ENCODE data around the gene VTI1B.
"Not testable (repeated sequence)": the region's sequence is repeated elsewhere in the genome, so short reads cannot be mapped to it uniquely, and the experiment has no call there.

Gene VTI1B, protein sequence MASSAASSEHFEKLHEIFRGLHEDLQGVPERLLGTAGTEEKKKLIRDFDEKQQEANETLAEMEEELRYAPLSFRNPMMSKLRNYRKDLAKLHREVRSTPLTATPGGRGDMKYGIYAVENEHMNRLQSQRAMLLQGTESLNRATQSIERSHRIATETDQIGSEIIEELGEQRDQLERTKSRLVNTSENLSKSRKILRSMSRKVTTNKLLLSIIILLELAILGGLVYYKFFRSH

DNA sequence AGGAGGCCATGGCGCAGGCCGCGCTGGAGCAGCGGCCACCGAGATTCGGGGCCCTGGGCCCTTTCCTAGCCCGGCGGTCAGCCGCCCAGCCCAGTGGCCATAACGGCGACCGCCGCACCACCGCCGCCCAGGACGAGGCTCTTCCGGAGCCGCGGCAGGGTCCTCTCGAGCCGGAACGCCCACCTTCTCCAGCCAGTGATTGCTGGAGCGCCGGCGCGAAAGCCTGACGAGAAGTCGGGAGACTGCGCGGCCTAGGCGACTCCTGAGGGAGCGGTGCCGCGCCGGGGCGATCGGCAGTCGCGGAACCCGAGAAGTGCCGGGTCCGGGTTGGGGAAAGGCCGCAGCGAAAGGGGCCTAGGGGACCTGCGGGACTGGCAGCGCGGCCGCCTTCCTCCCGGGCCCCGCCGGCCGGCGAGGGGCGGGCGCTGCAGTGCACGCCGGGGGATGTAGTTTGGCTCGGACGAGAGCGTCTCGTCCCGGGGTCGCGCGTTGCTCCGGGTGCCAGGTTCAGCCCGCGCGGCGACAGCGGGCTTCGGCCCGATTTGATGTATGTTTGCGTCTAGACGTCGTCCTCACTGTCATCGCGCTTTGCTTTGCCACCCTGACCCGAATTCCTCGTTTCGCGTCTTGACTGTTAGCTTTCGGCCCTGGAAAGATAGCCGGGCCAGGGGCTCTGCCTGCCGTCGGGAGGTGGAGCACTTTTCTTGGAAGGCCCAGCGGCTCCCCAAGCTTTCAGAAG is at the start of gene VTI1B:
Gene VTI1B, minus strand, starts transcription at position 153 of the 739 bp plus-strand sequence. Its CDS starts 143 bp downstream, at position 10.
- DNase-seq (ENCODE audit: low spot score) = peak; percentile 84

- no peak for DNase-seq (ENCODE audit: low spot score)
Measured at GRCh38 chr14:67722293-67722692, 47.9 kb upstream of the VTI1B start.

- no peak for DNase-seq (ENCODE audit: low spot score)
Measured at GRCh38 chr14:67721875-67722274, 47.4 kb upstream of the VTI1B start.

GRCh38 chr14:67719866-67720265 is 45.4 kb upstream of the VTI1B start:
- DNase-seq (ENCODE audit: low spot score) = no peak

GRCh38 chr14:67719385-67719784 is 45.0 kb upstream of the VTI1B start:
- DNase-seq (ENCODE audit: low spot score) = not testable (repeated sequence)

DNA sequence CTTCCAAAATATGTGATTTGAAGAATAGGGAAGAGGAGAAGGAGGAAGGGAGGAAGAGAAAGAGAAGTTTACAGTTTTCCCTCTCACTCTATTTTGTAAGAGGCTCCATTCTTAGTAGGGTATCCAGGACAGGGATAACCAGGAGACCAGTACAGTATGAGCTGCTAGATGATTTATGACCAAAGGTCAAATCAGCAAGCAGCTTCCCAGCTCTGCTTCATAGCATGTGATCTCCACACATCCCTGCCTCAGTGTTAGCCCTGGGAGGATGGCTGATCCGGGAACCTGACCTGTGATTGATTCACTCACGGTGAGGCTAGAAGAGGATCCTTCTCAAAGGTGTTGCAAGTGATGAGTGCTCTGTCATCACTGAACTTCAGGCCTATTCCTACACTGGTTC is 43.8 kb upstream of the VTI1B start:
- no peak for DNase-seq (ENCODE audit: low spot score)

DNA sequence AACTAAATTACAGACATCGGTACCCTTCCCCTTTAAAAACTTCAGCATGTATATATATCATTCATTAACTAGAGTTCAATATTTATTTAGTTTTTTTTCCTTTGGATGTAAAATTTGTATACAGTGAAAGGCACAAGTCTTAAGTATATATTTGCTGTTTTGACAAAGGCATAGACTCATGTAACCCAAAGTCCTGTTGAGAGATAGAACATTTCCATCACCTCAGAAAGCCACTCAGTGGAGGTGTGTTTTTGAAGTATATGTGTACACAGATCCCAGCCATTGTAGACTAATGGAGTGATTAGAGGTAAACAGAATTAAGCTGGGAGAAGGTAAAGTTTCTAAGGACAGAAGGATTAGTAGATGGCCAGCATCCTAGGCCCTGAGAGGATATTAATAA is 42.6 kb upstream of the VTI1B start:
- no peak for DNase-seq (ENCODE audit: low spot score)

GRCh38 chr14:67710209-67710608 is 35.8 kb upstream of the VTI1B start:
- DNase-seq (ENCODE audit: low spot score) = no peak

DNA sequence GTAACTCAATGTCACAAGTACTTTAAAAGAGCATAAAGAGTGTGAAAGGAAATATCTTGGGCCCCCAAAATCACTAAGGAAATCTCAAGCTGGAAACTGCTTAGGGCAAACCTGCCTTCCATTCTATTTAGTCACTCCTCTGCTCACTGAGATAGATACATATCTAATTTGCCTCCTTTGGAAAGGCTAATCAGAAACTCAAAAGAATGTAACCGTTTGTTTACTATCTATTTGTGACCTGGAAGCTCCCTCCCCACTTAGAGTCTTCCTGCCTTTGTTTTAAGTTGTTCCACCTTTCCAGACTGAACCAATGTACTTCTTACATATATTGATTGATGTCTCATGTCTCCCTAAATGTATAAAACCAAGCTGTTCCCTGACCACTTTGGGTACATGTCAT is 35.4 kb upstream of the VTI1B start:
- not testable (repeated sequence) for DNase-seq (ENCODE audit: low spot score)

- peak; percentile 14 for DNase-seq (ENCODE audit: low spot score)
Measured at GRCh38 chr14:67709346-67709745, 34.9 kb upstream of the VTI1B start.

DNA sequence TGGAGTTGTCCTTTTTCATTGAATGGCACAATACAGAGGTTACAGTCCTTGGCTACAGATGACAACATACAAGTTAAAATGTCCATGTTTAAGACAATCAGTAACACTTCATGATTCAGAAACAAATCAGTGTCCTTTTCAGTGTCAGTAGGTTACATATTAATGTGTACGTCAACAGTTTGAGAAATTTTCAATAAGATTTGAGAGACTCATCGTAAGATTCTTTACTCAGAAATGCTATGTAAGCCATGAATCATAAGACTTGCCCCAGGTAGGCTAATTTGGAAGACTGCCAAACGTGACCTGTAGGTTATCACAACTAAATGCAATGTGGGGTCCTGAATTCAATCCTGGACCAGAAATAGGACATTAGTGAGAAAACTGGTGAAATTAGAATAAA is 30.8 kb upstream of the VTI1B start:
- no peak for DNase-seq (ENCODE audit: low spot score)

DNA sequence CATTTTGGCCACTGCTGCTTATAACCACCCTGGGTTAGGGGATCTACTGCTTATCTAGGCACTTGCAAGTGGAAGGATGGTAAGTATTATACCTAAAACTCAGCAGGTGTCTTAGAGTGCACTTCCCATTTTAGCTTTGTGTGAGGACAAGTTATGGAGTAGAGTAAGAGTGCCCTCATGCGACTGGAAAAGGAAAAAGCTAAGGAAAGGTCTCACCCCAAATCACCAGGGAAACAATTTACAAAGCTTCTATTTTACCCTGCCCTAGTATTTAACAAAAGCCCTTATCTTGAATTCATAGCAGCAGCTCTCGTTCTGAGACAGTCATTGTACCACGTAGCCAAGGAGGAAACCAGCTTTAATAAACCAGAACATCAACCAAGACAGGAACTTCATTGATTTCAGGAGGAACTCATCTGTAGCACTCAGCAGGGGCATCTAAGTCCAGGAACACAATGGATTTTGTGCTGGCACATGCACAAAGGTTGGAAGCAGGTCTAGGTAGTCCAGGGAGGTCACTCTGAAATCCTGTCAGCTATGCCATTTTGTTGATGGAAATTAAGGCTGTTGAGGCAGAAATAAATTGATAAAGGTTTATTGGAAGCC is 30.2 kb upstream of the VTI1B start:
- DNase-seq (ENCODE audit: low spot score) = peak; percentile 76

GRCh38 chr14:67703997-67704396 is 29.6 kb upstream of the VTI1B start:
- no peak for DNase-seq (ENCODE audit: low spot score)

DNA sequence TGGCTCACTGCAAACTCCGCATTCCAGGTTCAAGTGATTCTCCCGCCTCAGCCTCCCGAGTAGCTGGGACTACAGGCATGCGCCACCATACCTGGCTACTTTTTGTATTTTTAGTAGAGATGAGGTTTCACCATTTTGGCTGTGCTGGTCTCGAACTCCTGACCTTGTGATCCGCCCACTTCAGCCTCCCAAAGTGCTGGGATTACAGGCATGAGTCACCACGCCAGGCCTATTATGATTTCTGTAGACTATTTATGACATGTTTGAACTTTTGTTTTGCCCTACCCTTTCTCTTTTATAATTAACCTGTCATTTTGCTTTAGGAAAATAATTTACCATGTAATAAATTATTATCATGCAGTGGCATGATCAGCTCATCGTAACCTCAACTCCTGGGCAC is 27.1 kb upstream of the VTI1B start, which contains the start of gene RDH12:
Gene RDH12, plus strand, starts transcription at position 395 of the 400 bp plus-strand sequence. CDS start 20,757 bp downstream, outside the sequence.
- not testable (repeated sequence) for DNase-seq (ENCODE audit: low spot score)

GRCh38 chr14:67698179-67698578 is 23.7 kb upstream of the VTI1B start:
- no peak for DNase-seq (ENCODE audit: low spot score)

DNA sequence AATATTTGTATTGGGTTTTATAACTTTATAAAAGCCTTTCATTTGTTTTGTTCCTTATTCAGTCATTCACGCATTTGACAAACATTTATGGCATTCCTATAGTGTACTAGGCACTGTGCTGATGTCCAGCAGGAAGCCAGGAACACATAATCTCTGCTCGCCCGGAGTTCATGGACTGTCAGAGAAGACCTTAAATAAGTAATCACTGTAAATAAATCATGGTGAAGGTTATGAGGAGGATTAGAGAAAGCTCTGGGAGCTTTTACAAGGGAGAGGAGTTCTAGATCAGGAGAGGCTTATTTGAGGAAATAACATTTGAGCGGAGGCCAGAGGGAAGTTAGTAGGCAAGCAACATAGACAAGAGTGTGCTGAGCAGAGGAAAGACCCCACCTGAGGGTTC is 22.6 kb upstream of the VTI1B start:
- no peak for DNase-seq (ENCODE audit: low spot score)

DNA sequence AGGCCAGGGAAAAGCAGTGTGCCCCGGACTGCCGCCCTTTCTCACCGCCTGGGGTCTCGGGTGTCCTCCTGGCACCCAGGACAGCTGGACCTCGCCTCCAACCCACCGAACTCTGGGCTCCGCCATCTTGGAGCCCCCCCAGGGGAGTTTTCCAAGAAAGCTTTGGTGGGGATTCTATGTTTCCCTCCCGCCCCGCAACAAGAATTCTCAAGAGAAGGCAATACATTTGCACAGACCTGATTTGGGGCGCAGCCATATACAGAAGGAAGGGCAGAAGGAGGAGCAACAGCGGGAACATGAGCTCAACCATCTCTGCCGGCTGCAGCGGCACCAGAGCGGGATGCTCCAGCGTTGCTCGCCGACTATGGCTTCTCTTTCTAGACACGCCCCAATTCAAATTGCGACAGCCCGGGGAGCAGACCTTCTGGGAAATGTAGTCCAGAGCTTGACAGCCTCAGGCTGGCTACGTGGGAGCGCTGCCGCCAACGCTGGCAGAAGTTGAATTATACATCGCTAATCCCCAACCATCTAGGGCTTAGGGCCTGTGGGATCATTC is 21.0 kb upstream of the VTI1B start, which contains the start of gene RDH11:
Gene RDH11, minus strand, starts transcription at position 371 of the 556 bp plus-strand sequence. Its CDS starts 61 bp downstream, at position 310.
- DNase-seq (ENCODE audit: low spot score) = peak; percentile 93

DNA sequence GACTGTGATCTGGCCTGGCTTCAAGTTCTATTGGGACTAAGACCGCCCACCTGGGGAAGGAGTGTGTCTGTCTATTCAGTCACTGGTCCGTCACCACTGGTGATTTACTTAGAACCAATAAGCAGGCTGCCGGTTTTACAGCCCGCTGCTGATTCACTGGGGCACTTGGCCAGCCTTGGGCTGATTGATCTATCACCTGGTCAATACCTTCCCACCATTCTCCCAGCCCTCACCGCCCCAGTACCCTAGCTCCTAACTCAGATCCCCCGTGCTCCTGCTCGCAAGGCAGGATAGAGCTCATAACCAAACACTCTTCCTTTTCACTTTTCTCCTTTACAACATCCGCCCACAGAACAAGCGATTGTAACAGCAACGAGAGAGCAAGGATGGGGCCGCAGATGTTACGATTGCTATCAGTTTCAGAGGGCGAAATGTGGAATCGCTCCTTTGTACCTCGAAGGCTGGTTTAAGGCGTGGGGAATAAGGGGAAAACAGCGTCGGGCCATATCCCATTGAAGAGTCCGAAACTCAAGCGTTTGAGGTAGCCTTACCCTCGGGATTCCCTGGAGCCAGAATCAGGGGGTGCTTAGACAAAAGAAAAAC is 20.5 kb upstream of the VTI1B start:
- DNase-seq (ENCODE audit: low spot score) = peak; percentile 88

DNA sequence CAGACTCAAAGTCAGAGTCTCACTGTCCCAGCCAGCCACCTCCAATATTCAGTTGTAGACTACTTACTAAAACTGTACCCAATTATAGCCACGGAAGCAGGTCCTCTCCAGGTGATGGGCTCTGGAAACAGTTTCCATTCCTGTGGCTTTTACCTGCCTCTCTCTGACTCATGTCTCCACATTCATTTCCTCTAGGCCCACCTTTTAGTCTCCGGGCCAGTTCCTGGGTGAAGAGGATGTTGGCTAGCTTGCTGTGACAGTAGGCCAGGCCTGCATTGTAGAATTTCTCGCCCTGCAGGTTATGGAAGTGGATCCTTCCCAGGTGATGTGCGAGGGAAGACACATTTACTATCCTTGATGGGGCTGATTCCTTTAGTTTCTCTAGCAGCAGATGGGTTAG is 15.6 kb upstream of the VTI1B start:
- no peak for DNase-seq (ENCODE audit: low spot score)

GRCh38 chr14:67683842-67684241 is 9.4 kb upstream of the VTI1B start:
- no peak for DNase-seq (ENCODE audit: low spot score)

DNA sequence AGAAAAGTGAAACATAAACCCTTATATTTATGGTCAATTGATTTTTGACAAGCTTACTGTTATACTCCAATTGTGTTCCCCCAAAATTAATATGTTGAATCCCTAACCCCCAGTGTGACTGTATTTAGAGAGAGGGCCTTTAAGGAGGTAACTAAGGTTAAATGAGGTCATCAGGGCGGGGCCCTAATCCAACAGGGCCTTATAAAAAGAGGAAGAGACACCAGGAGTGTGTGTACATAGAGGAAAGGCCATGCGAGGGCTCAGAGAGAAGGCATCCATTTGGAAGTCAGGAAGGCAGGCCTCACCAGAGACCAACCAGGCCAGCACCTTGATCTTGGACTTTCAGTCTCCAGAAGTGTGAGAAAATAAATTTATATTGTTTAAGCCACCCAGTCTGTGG is 6.5 kb upstream of the VTI1B start:
- DNase-seq (ENCODE audit: low spot score) = no peak

DNA sequence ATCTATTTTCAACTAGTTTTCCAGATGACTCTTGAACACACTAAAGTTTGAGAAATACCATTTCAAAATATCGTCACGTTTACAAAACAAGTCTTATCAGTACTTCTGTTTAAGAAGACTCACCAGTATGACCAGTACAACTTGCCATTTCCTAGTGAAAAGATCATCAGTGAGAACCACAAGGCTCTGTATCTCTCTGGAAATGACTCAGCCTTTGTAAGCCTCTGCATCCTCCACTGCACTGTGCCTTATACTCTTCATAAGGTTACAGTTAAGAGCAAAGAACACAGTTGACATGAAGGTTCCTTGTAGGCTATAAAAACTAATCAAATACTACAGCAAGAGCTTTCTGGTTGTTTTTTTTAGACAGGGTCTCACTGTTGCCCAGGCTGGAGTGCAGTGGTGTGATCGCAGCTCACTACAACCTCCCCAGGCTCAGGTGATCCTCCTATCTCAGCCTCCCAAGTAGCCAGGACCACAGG is 5.7 kb upstream of the VTI1B start:
- no peak for DNase-seq (ENCODE audit: low spot score)

Data from LoVo (cell line).